Measurements from ENCODE around the gene C8A. TPM values are rescaled to one million over a fixed set of nuclear protein-coding genes. Genes with fewer than 3 reads are reported as not detected.

The C8A gene
- total RNA-seq, 1 experiment from 2014 or later: not detected

DNA sequence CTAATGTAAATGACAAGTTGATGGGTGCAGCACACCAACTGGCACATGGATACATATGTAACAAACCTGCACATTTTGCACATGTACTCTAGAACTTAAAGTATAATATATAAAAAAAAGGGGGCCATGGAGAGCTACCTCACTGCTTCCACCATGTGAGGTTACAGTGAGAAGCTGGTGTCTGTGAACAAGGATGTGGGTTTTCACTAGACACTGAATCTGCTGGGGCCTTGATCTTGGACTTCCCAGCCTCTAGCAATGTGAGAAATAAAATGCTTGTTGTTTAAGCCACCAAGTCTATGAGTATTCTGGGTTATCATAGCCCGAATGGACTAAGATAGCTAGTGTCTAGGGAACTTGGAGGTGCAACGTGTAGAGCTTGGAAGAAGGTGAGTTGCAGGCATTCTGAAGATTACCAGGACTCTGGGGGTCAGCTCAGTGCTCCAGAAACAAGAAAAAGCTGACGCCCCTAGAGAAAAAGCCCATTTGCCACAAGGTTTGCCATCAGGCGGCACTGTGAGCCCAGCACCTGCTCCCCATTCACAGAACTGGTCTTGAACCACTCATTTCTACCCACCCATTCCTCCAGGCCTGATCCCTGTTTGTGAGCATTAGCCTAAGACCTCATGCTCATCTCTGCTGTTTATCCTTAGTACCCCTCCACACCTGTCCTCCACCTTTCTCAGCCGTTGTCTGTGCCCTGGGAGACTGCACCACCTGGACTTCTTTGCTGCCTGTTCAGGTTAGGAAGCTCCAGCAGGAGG is 20.3 kb upstream of the C8A start:
- Histone ChIP-seq H4K20me1 (ENCODE audit: control insufficient read depth, insufficient read depth, insufficient read length) (no peaks in the 10 kb centered on the region), H4K5ac (ENCODE audit: insufficient read length, low read depth, low read length) (no peak overlapping the region), H2BK12ac (ENCODE audit: insufficient read length, low read depth, low read length) (no peak overlapping the region), H3K4me2 (ENCODE audit: insufficient read depth, insufficient read length, low read length) (no peak overlapping the region), H2AFZ (ENCODE audit: low read length) (no peak overlapping the region), H2BK120ac (ENCODE audit: low read depth, low read length, poor library complexity, severe bottlenecking) (no peak overlapping the region), H3K23me2 (ENCODE audit: insufficient read length, low read depth, low read length, poor library complexity, severe bottlenecking) (no peaks in the 10 kb centered on the region), H3K27ac (ENCODE audit: insufficient read length, low read depth, low read length) (no peak overlapping the region), H3K27me3 (ENCODE audit: insufficient read depth, low read length) (no peaks in the 10 kb centered on the region), H3T11ph (ENCODE audit: low read length) (no peak overlapping the region), H3K9ac (ENCODE audit: extremely low read depth, insufficient read length, low read length) (no peak overlapping the region), H3K4ac (ENCODE audit: low read depth, low read length) (no peak overlapping the region), H2BK15ac (ENCODE audit: low read depth, low read length) (no peak overlapping the region), H4K91ac (ENCODE audit: insufficient read length, low read depth, low read length) (no peak overlapping the region), H2BK20ac (ENCODE audit: low read depth, low read length, poor library complexity, severe bottlenecking) (no peak overlapping the region), H3K4me1 (ENCODE audit: insufficient read depth, low read length) (no peaks in the 10 kb centered on the region), H2AK5ac (ENCODE audit: insufficient read length, low read length) (no peak overlapping the region), H4K8ac (replicated peaks; ENCODE audit: insufficient read length, low read depth, low read length) (no peak overlapping the region), H3K23ac (ENCODE audit: insufficient read length, low read depth, low read length) (no peak overlapping the region), H2BK5ac (ENCODE audit: insufficient read length, low read length) (no peak overlapping the region), H3K56ac (ENCODE audit: insufficient read length, low read depth, low read length) (no peak overlapping the region), H3K79me2 (ENCODE audit: insufficient read depth, low read length) (no peaks in the 10 kb centered on the region), H3K14ac (ENCODE audit: insufficient read depth, low read length) (no peak overlapping the region), H3K9me3 (ENCODE audit: control insufficient read depth, low read depth, low read length) (no peaks in the 10 kb centered on the region), H3K79me1 (ENCODE audit: insufficient read depth, low read depth, low read length, poor library complexity, severe bottlenecking) (no peaks in the 10 kb centered on the region), H3K18ac (ENCODE audit: insufficient read length, low read depth, low read length) (no peak overlapping the region)
- TF ChIP-seq, protein P1, sequence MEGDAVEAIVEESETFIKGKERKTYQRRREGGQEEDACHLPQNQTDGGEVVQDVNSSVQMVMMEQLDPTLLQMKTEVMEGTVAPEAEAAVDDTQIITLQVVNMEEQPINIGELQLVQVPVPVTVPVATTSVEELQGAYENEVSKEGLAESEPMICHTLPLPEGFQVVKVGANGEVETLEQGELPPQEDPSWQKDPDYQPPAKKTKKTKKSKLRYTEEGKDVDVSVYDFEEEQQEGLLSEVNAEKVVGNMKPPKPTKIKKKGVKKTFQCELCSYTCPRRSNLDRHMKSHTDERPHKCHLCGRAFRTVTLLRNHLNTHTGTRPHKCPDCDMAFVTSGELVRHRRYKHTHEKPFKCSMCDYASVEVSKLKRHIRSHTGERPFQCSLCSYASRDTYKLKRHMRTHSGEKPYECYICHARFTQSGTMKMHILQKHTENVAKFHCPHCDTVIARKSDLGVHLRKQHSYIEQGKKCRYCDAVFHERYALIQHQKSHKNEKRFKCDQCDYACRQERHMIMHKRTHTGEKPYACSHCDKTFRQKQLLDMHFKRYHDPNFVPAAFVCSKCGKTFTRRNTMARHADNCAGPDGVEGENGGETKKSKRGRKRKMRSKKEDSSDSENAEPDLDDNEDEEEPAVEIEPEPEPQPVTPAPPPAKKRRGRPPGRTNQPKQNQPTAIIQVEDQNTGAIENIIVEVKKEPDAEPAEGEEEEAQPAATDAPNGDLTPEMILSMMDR (conservative IDR thresholded peaks at IDR 0.05): no peak
- Mint-ChIP-seq H3K27me3 (ENCODE audit: low read depth) (peaks cover 5% of the 10 kb centered on the region), H3K4me1 (peaks cover 7 to 13% of the 10 kb centered on the region in 2 experiments; a peak in 3 of 4 replicates), H3K36me3 (ENCODE audit: insufficient read depth in 1 of 3, low read depth in 3 of 3) (no peaks in the 10 kb centered on the region), H3K4me3 (no peak overlapping the region), H3K27ac (no peak overlapping the region), H3K9me3 (no peaks in the 10 kb centered on the region)
- DNase-seq: no peak
- no CpG with 5 or more reads among the region's 5 CpGs for WGBS (ENCODE audit: extremely low coverage, insufficient read length, low lambda C conversion rate)

Data from H9 (cell line).